HG02885 (cell line): Measurements from ENCODE around the gene MYO5B.
"Not testable (repeated sequence)": the region's sequence is repeated elsewhere in the genome, so short reads cannot be mapped to it uniquely, and the experiment has no call there.

Source experiments
- ATAC-seq: cut with Tn5 transposase; IDR thresholded peaks from one replicate; pipeline ENCODE4 v1.9.1; 2021; ENCODE audit warnings: mild to moderate bottlenecking; ENCODE audit not compliant: unreplicated experiment, poor library complexity

MYO5B gene

GRCh38 chr18:50194631-50195532 is at the start of gene MYO5B:
Gene MYO5B (minus strand): TSS chr18:50195147. CDS start chr18:50194793, 354 bp downstream.
- peak; percentile 82 for ATAC-seq

- ATAC-seq: not testable (repeated sequence)
These were observed 46.8 kb upstream of the MYO5B start for GRCh38 chr18:50241768-50242167.

GRCh38 chr18:50240080-50240563 is 45.2 kb upstream of the MYO5B start:
- no peak for ATAC-seq

GRCh38 chr18:50232419-50232818 is 37.5 kb upstream of the MYO5B start:
- no peak for ATAC-seq

- ATAC-seq: no peak
These were observed 36.7 kb upstream of the MYO5B start for GRCh38 chr18:50231621-50232020.

- ATAC-seq: not testable (repeated sequence)
These were observed 25.3 kb upstream of the MYO5B start for GRCh38 chr18:50220249-50220648.

GRCh38 chr18:50218432-50219197 is 23.7 kb upstream of the MYO5B start:
- peak; percentile 73 for ATAC-seq

GRCh38 chr18:50209311-50209710 is 14.4 kb upstream of the MYO5B start:
- ATAC-seq: no peak

- ATAC-seq: no peak
These were observed 12.8 kb upstream of the MYO5B start for GRCh38 chr18:50207722-50208121.

- ATAC-seq: no peak
These were observed 9.1 kb upstream of the MYO5B start for GRCh38 chr18:50203801-50204604.

GRCh38 chr18:50201476-50202018 is 6.6 kb upstream of the MYO5B start:
- no peak for ATAC-seq

- no peak for ATAC-seq
These were observed 5.0 kb upstream of the MYO5B start for GRCh38 chr18:50199921-50200320.

GRCh38 chr18:50199346-50199855 is 4.5 kb upstream of the MYO5B start:
- no peak for ATAC-seq

- no peak for ATAC-seq
These were observed 1.3 kb upstream of the MYO5B start for GRCh38 chr18:50196261-50196660.

- no peak for ATAC-seq
These were observed 742 bp upstream of the MYO5B start for GRCh38 chr18:50195689-50196088.

- peak; percentile 11 for ATAC-seq
These were observed 934 bp downstream of the MYO5B start for GRCh38 chr18:50193796-50194630.

GRCh38 chr18:50192995-50193795 is 1.8 kb downstream of the MYO5B start:
- no peak for ATAC-seq

GRCh38 chr18:50190926-50191325 is 4.0 kb downstream of the MYO5B start:
- ATAC-seq: no peak
